DMS 273 (cell line): Measurements from ENCODE around the gene LDOC1.
A peak's percentile ranks its signal among the peaks of the same experiment; 100 is the strongest.
"Not testable (repeated sequence)": the region's sequence is repeated elsewhere in the genome, so short reads cannot be mapped to it uniquely, and the experiment has no call there.

Source experiments
- DNase-seq: peaks from one replicate; lab custom pipeline; 2025; ENCODE audit not compliant: unreplicated experiment; lab: John Stamatoyannopoulos, UW

LDOC1 gene

DNA sequence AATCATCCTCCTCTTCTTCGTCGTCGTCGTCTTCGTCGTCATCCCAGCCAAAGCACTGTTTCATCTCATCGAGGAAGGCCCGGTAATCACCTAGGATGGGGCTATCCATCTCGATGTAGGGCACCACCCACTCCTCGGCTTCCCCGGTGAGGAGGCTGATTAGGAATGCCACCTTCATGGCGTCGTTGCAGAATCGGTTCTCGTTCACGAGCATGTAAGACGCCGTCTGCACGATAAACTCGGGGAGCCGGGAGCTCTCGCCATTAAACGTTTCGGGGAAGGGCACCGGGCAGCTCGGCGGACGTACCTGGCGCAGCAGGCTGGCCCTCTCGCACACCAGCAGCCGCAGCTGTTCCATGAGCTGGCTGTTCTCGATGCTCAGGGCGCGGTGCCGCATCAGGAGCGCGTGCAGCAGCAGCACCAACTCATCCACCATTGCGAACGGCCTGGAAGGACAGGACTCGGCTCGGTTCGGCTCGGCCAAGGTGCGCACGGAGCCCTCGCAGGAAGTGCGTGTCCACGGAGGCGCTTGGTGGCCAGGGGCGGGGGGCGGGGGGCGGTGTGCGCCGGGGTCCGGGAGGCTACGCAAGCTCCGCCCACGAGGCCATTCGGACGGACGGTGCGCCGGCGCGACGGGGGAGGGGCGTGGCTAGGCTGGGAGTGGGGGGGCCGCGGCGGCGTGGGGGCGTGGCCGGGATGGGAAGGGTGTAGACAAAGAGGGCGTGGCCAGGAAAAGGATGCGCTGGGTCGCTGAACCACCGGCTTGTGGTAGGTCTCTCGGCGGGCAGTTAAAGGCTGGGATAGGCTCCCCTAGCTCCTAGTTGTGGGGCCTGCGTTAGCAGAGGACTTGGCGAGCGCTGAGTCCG, at the start of gene LDOC1:
LDOC1 (minus strand) TSS at position 544 of the 866 bp plus-strand sequence; CDS start at position 436, 108 bp downstream.
- DNase-seq = peak; percentile 84

- DNase-seq = no peak
Observed at GRCh38 chrX:141221611-141222010, 44.7 kb upstream of the LDOC1 start.

DNA sequence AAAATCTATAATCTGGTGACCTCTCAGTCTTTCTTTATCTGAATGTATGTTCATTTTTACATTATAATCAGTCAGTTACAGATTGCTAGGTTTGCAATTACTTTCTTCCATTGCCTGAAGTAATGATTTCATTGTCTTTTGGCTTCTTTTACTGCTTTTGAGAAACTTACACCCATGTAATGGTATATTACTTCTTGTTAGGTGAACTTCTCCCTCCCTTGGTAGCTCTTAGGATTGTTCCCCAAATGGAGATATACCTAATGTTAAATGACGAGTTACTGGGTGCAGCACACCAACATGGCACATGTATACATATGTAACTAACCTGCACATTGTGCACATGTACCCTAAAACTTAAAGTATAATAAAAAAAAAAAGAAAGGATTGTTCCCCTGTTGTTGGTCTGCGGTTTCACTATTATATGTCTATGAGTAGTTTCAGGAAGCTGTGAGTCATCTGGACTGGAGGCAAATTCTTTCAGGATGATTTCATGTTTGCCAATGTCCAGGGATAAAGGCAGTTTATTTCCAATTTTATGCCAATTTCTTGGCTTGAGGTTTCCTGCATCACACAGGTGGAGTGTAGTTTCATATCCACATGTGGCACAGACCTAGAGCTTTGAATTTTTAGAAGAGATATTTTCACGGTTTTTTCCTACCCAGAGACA, 43.5 kb upstream of the LDOC1 start:
- DNase-seq = no peak

DNA sequence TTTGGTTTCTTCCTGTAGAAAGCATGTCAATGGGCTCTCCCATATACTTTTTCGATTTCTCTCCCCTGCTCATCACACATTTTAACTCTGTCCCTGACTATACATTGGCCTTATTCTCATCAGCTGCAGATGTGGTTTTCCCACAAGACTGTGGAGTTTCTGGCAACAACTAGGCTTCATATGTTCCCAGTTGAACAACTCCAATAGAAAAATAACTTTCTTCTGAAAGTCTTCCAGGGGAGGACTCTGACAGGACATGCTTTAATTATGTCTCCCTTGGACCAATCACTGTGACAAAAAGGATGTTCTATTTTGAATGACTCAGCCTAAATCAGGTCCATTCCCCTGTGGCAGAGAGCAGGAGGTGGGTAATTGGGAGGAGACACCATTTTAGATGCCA, 37.3 kb upstream of the LDOC1 start:
- DNase-seq = no peak

DNA sequence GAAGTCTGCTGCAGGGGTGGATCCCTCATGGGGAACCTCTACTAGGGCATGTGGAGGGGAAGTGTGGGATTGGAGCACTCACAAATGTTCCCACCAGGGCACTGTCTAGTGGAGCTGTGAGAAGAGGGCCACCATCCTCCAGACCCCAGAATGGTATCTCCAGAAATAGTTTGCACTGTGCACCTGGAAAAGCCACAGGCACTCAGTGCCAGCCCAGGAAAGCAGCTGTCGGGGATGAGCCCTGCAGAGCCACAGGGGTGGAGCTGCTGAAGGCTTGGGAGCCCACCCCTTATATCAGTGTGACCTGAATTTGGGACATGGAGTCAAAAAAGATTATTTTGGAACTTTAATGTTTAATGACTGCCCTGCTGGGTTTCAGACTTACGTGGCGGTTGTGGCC, 25.0 kb upstream of the LDOC1 start:
- no peak for DNase-seq

- not testable (repeated sequence) for DNase-seq
Observed at GRCh38 chrX:141188573-141188972, 11.6 kb upstream of the LDOC1 start.

DNA sequence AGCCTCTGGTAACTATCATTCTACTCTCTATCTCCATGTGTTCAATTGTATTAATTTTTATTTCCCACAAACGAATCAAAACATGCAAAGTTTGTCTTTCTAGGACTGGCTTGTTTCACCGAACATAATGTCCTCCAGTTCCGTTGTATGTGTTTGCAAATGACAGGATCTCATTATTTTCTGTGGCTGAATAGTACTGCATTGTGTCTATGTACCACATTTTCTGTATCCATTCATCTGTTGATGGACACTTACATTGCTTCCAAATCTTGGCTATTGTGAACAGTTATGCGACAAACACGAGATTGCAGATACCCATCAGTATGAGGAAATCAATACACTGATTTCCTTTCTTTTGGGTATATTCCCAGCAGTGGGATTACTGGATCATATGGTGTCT, 8.4 kb upstream of the LDOC1 start:
- no peak for DNase-seq

DNA sequence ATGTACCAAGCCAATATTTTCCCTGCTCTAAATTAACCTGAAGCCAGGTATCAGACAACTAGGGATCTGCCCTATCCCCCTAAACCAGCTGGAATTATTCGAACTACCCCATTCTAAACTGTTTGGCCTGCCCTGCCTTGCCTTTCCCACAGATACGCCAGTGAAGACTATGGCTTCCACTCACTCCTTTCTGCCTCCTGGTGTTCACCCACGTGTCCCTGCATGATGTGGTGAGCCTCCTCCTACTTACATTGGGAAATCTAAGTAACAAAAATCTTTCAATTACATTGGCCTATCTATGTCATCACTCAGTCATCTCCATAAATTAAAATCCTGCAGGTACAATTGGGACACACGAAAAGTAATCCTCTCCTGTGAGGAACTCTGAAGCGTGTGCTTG, 6.1 kb upstream of the LDOC1 start:
- no peak for DNase-seq

DNA sequence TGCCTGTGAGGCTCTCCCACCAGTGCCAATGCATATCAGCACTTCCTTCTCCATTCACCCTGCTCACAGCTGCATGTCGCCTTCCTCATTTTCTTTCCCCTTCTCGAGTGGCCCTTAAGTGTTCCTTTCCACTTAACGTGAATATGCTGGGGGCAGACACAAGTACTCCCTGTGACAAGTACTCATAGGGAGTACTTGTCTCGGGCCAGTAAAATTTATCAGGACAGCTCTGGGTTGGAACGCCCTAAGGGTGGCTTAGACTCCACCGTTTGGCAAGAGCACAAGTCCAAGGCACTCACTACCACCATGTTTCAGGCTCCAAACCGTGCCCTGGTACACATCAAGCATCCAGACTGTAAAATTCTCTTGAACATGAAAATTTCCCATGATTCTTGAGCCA, 3.9 kb upstream of the LDOC1 start:
- no peak for DNase-seq

DNA sequence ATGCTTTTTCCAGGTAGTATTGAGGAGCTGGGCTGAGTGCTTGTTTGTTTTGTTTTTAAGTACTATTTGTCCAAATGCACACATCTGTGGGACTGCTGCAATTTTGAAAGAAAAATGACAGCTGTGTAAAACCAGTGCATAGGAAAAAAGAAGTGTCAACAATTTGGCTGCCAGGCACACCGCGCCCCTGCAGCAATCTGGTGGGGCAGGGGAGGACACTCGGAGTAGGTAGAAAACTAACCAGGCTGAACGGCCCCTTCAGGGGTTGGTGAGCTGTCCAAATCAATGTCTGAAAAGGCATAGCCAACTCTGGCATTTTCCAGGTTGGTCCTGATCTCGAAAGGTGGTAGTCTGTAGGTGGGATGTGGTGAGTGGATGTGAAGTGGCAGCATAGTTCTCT, 1.1 kb downstream of the LDOC1 start:
- no peak for DNase-seq

DNA sequence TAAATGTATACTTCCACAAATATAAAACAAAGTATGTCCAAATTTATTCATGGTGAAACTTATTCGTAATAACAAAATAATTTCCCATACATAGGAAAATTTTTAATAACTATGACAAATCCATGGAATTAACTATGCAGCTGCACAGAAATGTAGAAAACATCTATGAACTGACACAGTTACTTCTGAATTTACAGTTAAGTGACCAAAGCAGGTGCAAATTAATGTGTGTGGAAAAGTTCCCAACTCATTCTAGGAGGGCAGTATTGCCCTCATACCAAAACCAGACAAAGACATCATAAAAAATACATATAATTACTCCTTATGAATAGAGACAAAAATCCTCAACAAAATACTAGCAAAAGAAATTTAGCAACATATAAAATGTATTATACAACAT, 12.5 kb downstream of the LDOC1 start:
- DNase-seq = no peak

GRCh38 chrX:141158084-141158483, 18.8 kb downstream of the LDOC1 start:
- DNase-seq = no peak

- DNase-seq = not testable (repeated sequence)
Observed at GRCh38 chrX:141155231-141155630, 21.7 kb downstream of the LDOC1 start.

DNA sequence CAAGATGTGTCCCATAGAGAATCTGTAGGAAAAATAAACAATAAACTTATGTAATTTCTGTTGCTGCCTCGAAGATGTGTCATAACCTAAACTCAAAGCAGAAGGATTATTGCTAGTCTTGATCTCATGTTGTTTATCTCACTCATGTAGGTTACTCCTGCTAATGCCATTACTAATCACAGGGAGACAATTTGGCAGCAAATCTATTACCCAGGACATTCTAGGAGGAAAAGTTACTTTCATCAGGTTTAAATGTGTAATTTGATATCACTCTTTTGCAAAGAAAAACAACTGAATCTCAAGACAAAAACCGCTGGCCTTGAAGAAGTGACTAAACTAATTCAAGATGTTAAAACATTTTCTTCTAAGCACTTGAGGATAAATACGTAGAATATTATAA, 34.0 kb downstream of the LDOC1 start:
- DNase-seq = no peak

DNA sequence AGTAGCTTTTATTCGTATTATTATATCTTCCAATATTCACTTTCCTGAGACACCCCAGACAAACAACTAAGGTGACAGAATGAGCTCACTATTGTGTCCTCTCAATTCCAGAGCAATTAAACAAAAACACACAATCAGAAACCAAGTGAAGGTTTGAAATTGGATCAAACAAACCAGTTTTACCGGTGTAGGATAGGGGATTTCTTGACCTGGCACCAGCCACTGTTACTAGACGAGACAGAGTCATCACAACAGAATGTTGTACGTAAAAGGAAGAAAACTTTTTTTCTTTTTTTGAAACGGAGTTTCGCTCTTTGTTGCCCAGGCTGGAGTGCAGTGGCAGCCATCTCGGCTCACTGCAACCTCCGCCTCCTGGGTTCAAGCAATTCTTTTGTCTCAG, 43.7 kb downstream of the LDOC1 start:
- DNase-seq = no peak

DNA sequence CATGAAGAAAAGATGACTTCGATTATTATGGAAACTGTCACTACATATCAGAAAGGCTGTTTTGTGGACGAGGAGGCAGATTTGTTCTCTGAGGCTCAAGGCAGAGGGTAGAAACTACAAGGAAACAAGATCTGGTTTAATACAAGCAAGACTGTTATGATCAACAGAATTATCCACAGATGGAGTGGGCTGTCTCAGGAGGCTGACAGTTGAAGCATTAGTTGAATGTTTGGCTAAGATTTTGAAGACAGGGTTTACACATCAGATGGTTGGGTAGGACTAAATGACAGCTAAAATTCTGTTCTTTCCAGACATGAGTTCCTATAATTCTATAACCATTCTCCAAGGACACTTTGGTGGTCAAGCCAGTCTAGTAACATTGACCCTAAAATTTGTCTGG, 49.8 kb downstream of the LDOC1 start:
- no peak for DNase-seq
